ENCODE data around the gene RPP25L. TPM values are rescaled to one million over a fixed set of nuclear protein-coding genes. Genes with fewer than 3 reads are reported as not detected.

The RPP25L gene
- total RNA-seq, 4 donors from 2014 or later, result 28.9 to 83.5 (median 54.8) TPM

GRCh38 chr9:34612788-34613390, 992 bp upstream of the RPP25L start:
- peaks cover 0 to 41% (median 0%) of the 10 kb centered on the region in 3 donors for H3K36me3 ChIP-seq
- peaks cover 0 to 20% (median 2%) of the 10 kb centered on the region in 4 donors for H3K4me1 ChIP-seq
- H3K9me3 ChIP-seq, result no peaks in the 10 kb centered on the region
- DNase-seq, result peak; percentile 76 to 91 (median 76)
- peak overlapping the region; percentile 66 to 82 (median 69) for H3K4me3 ChIP-seq
- H3K27me3 ChIP-seq, result no peaks in the 10 kb centered on the region
- peak; percentile 70 to 90 (median 78) for TF ChIP-seq CTCF (IDR thresholded peaks at IDR 0.05)
- no peak for TF ChIP-seq POLR2A (IDR thresholded peaks at IDR 0.05)
- peak overlapping the region in 3 of 4 donors; percentile 79 to 92 (median 80) for H3K27ac ChIP-seq

GRCh38 chr9:34611251-34611810, 566 bp downstream of the RPP25L start:
- Histone ChIP-seq H3K4me3 (peak overlapping the region; percentile 66 to 82 (median 69)), H3K27me3 (no peaks in the 10 kb centered on the region), H3K27ac (peak overlapping the region; percentile 79 to 92 (median 84)), H3K9me3 (no peaks in the 10 kb centered on the region), H3K4me1 (peaks cover 0 to 29% (median 2%) of the 10 kb centered on the region in 4 donors), H3K36me3 (peaks cover 0 to 25% (median 0%) of the 10 kb centered on the region in 3 donors)
- no peak for TF ChIP-seq CTCF (IDR thresholded peaks at IDR 0.05)
- TF ChIP-seq POLR2A (IDR thresholded peaks at IDR 0.05), result no peak
- peak in 1 of 3 donors; percentile 60 for DNase-seq

- Histone ChIP-seq H3K4me3 (peak overlapping the region in 2 of 4 donors; percentile 70 to 82), H3K27ac (no peak overlapping the region), H3K27me3 (no peaks in the 10 kb centered on the region), H3K36me3 (peaks cover 0 to 19% (median 0%) of the 10 kb centered on the region in 3 donors), H3K4me1 (peaks cover 0 to 29% (median 2%) of the 10 kb centered on the region in 4 donors), H3K9me3 (no peaks in the 10 kb centered on the region)
- TF ChIP-seq CTCF (IDR thresholded peaks at IDR 0.05) (no peak), POLR2A (IDR thresholded peaks at IDR 0.05) (no peak)
- no peak for DNase-seq
Observed at GRCh38 chr9:34610434-34611206, 1.3 kb downstream of the RPP25L start.

- no peaks in the 10 kb centered on the region for H3K9me3 ChIP-seq
- TF ChIP-seq CTCF (IDR thresholded peaks at IDR 0.05), result no peak
- TF ChIP-seq POLR2A (IDR thresholded peaks at IDR 0.05), result no peak
Observed at GRCh38 chr9:34607331-34607730, 4.6 kb downstream of the RPP25L start.

GRCh38 chr9:34606905-34607304, 5.0 kb downstream of the RPP25L start:
- no peak overlapping the region for H3K4me3 ChIP-seq
- H3K27me3 ChIP-seq, result no peaks in the 10 kb centered on the region
- peaks cover 0 to 19% (median 2%) of the 10 kb centered on the region in 4 donors for H3K4me1 ChIP-seq
- TF ChIP-seq CTCF (IDR thresholded peaks at IDR 0.05) (no peak), POLR2A (IDR thresholded peaks at IDR 0.05) (peak in 1 of 2 donors; percentile 37)
- H3K36me3 ChIP-seq, result no peaks in the 10 kb centered on the region
- peak overlapping the region in 2 of 4 donors; percentile 62 to 79 for H3K27ac ChIP-seq
- H3K9me3 ChIP-seq, result no peaks in the 10 kb centered on the region
- peak in 1 of 3 donors; percentile 84 for DNase-seq

More at GRCh38 chr9:34607331-34607730, 4.6 kb downstream of the RPP25L start:
- Histone ChIP-seq H3K36me3 (no peaks in the 10 kb centered on the region), H3K27ac (peak overlapping the region in 2 of 4 donors; percentile 62 to 79), H3K4me1 (peaks cover 0 to 21% (median 2%) of the 10 kb centered on the region in 4 donors), H3K4me3 (no peak overlapping the region), H3K27me3 (no peaks in the 10 kb centered on the region)
- DNase-seq, result no peak
